Measurements from ENCODE around the gene MAP3K4. TPM values are rescaled to one million over a fixed set of nuclear protein-coding genes. Genes with fewer than 3 reads are reported as not detected.

The MAP3K4 gene
- total RNA-seq, 4 donors from 2014 or later: 17.2 to 35.2 (median 23.7) TPM

GRCh38 chr6:161104966-161105365 is 113.4 kb downstream of the MAP3K4 start:
- TF ChIP-seq POLR2AphosphoS5 (IDR thresholded peaks at IDR 0.05): no peak
- no peak for TF ChIP-seq EP300 (IDR thresholded peaks at IDR 0.05; ENCODE audit: low read depth)
- TF ChIP-seq CTCF (IDR thresholded peaks at IDR 0.05): no peak
- no peak for TF ChIP-seq POLR2A (IDR thresholded peaks at IDR 0.05)
- DNase-seq: no peak
- no peaks in the 10 kb centered on the region for H3K27me3 ChIP-seq
- H3K9me3 ChIP-seq: no peaks in the 10 kb centered on the region
- H3K27ac ChIP-seq: no peak overlapping the region
- no peak overlapping the region for H3K4me3 ChIP-seq
- in situ Hi-C loops (cut with MboI; ENCODE audit: low pct_ligation_motif_present in 1 of 4, low pct_unique_long_range_greater_than_20kb in 1 of 4, low sequenced_read_pairs in 3 of 4) (loop anchor here in 1 of 4 donors (25.0 kb wide), 1 partner anchor 257 kb away; no protein-coding TSS in a partner anchor), intact Hi-C loops (cut with DNase I; ENCODE audit: low total_unique reads) (no loop called here)
- H3K36me3 ChIP-seq: peaks cover 0 to 27% (median 13%) of the 10 kb centered on the region in 4 donors
- H3K4me1 ChIP-seq: no peaks in the 10 kb centered on the region

GRCh38 chr6:161105408-161105807 is 113.8 kb downstream of the MAP3K4 start:
- H3K27ac ChIP-seq: no peak overlapping the region
- H3K27me3 ChIP-seq: no peaks in the 10 kb centered on the region
- no peaks in the 10 kb centered on the region for H3K9me3 ChIP-seq
- no peak for DNase-seq
- H3K36me3 ChIP-seq: peaks cover 0 to 28% (median 13%) of the 10 kb centered on the region in 4 donors
- intact Hi-C loops (cut with DNase I; ENCODE audit: low total_unique reads): no loop called here
- in situ Hi-C loops (cut with MboI; ENCODE audit: low pct_ligation_motif_present in 1 of 4, low pct_unique_long_range_greater_than_20kb in 1 of 4, low sequenced_read_pairs in 3 of 4): loop anchor here in 1 of 4 donors (25.0 kb wide), 1 partner anchor 257 kb away; no protein-coding TSS in a partner anchor
- WGBS, 2 donors (ENCODE audit: low coverage in 1 of 2): 93 to 95% methylated on average over 2 of the region's 2 CpGs
- no peak overlapping the region for H3K4me3 ChIP-seq
- no peak for TF ChIP-seq POLR2AphosphoS5 (IDR thresholded peaks at IDR 0.05)
- no peak for TF ChIP-seq EP300 (IDR thresholded peaks at IDR 0.05; ENCODE audit: low read depth)
- no peak for TF ChIP-seq POLR2A (IDR thresholded peaks at IDR 0.05)
- no peak for TF ChIP-seq CTCF (IDR thresholded peaks at IDR 0.05)
- no peaks in the 10 kb centered on the region for H3K4me1 ChIP-seq

GRCh38 chr6:161107779-161108730 is 116.5 kb downstream of the MAP3K4 start:
- TF ChIP-seq POLR2A (IDR thresholded peaks at IDR 0.05): no peak
- TF ChIP-seq EP300 (IDR thresholded peaks at IDR 0.05; ENCODE audit: low read depth): no peak
- TF ChIP-seq CTCF (IDR thresholded peaks at IDR 0.05): no peak
- TF ChIP-seq POLR2AphosphoS5 (IDR thresholded peaks at IDR 0.05): no peak
- Histone ChIP-seq H3K27ac (no peak overlapping the region), H3K36me3 (peaks cover 0 to 46% (median 13%) of the 10 kb centered on the region in 4 donors), H3K27me3 (no peaks in the 10 kb centered on the region), H3K9me3 (no peaks in the 10 kb centered on the region), H3K4me1 (no peaks in the 10 kb centered on the region), H3K4me3 (no peak overlapping the region)
- WGBS, 2 donors (ENCODE audit: low coverage in 1 of 2): 96 to 98% methylated on average over 15 to 23 of the region's 23 CpGs
- in situ Hi-C loops (cut with MboI; ENCODE audit: low pct_ligation_motif_present in 1 of 4, low pct_unique_long_range_greater_than_20kb in 1 of 4, low sequenced_read_pairs in 3 of 4) (loop anchor here in 1 of 4 donors (25.0 kb wide), 1 partner anchor 254 kb away; no protein-coding TSS in a partner anchor), intact Hi-C loops (cut with DNase I; ENCODE audit: low total_unique reads) (no loop called here)
- DNase-seq: no peak

- H3K36me3 ChIP-seq: peaks cover 0 to 49% (median 15%) of the 10 kb centered on the region in 4 donors
- 93 to 94% methylated on average over 5 of the region's 5 CpGs for WGBS, 2 donors (ENCODE audit: low coverage in 1 of 2)
Measured at GRCh38 chr6:161108916-161109315, 117.3 kb downstream of the MAP3K4 start.

More at GRCh38 chr6:161108916-161109315, 117.3 kb downstream of the MAP3K4 start:
- H3K27ac ChIP-seq: no peak overlapping the region
- H3K27me3 ChIP-seq: no peaks in the 10 kb centered on the region
- H3K4me3 ChIP-seq: no peak overlapping the region
- H3K9me3 ChIP-seq: no peaks in the 10 kb centered on the region
- in situ Hi-C loops (cut with MboI; ENCODE audit: low pct_ligation_motif_present in 1 of 4, low pct_unique_long_range_greater_than_20kb in 1 of 4, low sequenced_read_pairs in 3 of 4): loop anchor here in 1 of 4 donors (25.0 kb wide), 1 partner anchor 253 kb away; no protein-coding TSS in a partner anchor
- no peak for DNase-seq
- no peaks in the 10 kb centered on the region for H3K4me1 ChIP-seq
- no peak for TF ChIP-seq EP300 (IDR thresholded peaks at IDR 0.05; ENCODE audit: low read depth)
- no peak for TF ChIP-seq CTCF (IDR thresholded peaks at IDR 0.05)
- TF ChIP-seq POLR2A (IDR thresholded peaks at IDR 0.05): no peak
- no peak for TF ChIP-seq POLR2AphosphoS5 (IDR thresholded peaks at IDR 0.05)
- intact Hi-C loops (cut with DNase I; ENCODE audit: low total_unique reads): no loop called here
